OCI-LY7 (cell line): ENCODE data around the gene MPHOSPH8. TPM values are rescaled to one million over a fixed set of nuclear protein-coding genes. Genes with fewer than 3 reads are reported as not detected.

Experiments used
- BruUV-seq: library from RNA; stranded (reverse); fragments of 400-500 nt; replicated peaks from 2 replicates; lab custom pipeline; 2021; lab: Mats Ljungman, UMichigan
- CTCF ChIA-PET: fragments of 300-600 bp; sonication (Branson Sonifier 250); formaldehyde crosslinking; loops from one replicate; lab custom pipeline; 2022; ENCODE audit warnings: antibody characterized with exemption; ENCODE audit not compliant: unreplicated experiment; lab: Charles Lee
- POLR2A ChIA-PET: fragments of 300-600 bp; sonication (Branson Sonifier 250); formaldehyde crosslinking; loops from one replicate; lab custom pipeline; 2022; ENCODE audit warnings: antibody characterized with exemption; lab: Charles Lee
- DNase-seq: peaks from one replicate; pipeline ENCODE4 v3.0.0-alpha.2; 2015; ENCODE audit warnings: low spot score
- H2AFZ ChIP-seq: fragments of 200-600 bp; sonication (generic), shearing (Covaris generic); 2 replicates; pipeline ENCODE4 v1.6.1; 2014; ENCODE audit warnings: mild to moderate bottlenecking, antibody characterized with exemption, low read length, moderate library complexity
- H3K27ac ChIP-seq: fragments of 200-600 bp; sonication (generic); 2 replicates; pipeline ENCODE4 v1.5.1; 2014; ENCODE audit warnings: mixed run types, low read depth, mild to moderate bottlenecking, moderate library complexity, low read length, inconsistent platforms; ENCODE audit not compliant: poor library complexity, severe bottlenecking
- H3K36me3 ChIP-seq: fragments of 200-600 bp; sonication (generic); 2 replicates; pipeline ENCODE4 v1.6.1; 2014; ENCODE audit warnings: mild to moderate bottlenecking, antibody characterized with exemption, low read length, moderate library complexity, mixed read lengths; ENCODE audit not compliant: insufficient read depth
- H3K4me1 ChIP-seq: fragments of 200-600 bp; sonication (generic); 2 replicates; pipeline ENCODE4 v1.5.1; 2014; ENCODE audit warnings: mild to moderate bottlenecking, low read length; ENCODE audit not compliant: insufficient read depth, poor library complexity, severe bottlenecking
- H3K4me2 ChIP-seq: fragments of 200-600 bp; sonication (generic); 2 replicates; pipeline ENCODE4 v1.6.1; 2014; ENCODE audit warnings: mild to moderate bottlenecking, low read length
- H3K4me3 ChIP-seq: fragments of 200-600 bp; sonication (generic); 2 replicates; pipeline ENCODE4 v1.5.1; 2014; ENCODE audit warnings: mild to moderate bottlenecking, low read depth, low read length; ENCODE audit not compliant: poor library complexity, severe bottlenecking
- H3K79me2 ChIP-seq: fragments of 200-600 bp; sonication (generic); 2 replicates; pipeline ENCODE4 v1.6.1; 2016; ENCODE audit warnings: low read depth, mild to moderate bottlenecking, low read length, moderate library complexity, mixed read lengths; ENCODE audit not compliant: insufficient read depth
- H3K9me2 ChIP-seq: fragments of 200-600 bp; sonication (generic); 2 replicates; pipeline ENCODE4 v1.6.1; 2016; ENCODE audit warnings: mild to moderate bottlenecking, low read length, mixed read lengths; ENCODE audit not compliant: insufficient read depth
- H3K9me3 ChIP-seq: fragments of 200-600 bp; sonication (generic); 2 replicates; pipeline ENCODE4 v1.6.1; 2014; ENCODE audit warnings: mild to moderate bottlenecking, mixed run types, low read length, mixed read lengths
- H4K20me1 ChIP-seq: fragments of 200-600 bp; sonication (generic); 2 replicates; pipeline ENCODE4 v1.6.1; 2014; ENCODE audit warnings: mild to moderate bottlenecking, antibody characterized with exemption, low read length, moderate library complexity, mixed read lengths; ENCODE audit not compliant: insufficient read depth
- EZH2phosphoT487 ChIP-seq: fragments of 200-600 bp; sonication (generic); IDR thresholded peaks from 2 replicates; pipeline ENCODE4 v1.6.1; 2018; ENCODE audit warnings: low read depth, borderline replicate concordance, mild to moderate bottlenecking, mixed run types, antibody characterized with exemption, low read length, moderate library complexity, mixed read lengths
- intact Hi-C: fragments of 100-400 bp; cut with micrococcal nuclease; formaldehyde crosslinking; loops from one replicate; pipeline ENCODE4 v1.10.0; 2022; ENCODE audit not compliant: unreplicated experiment
- total RNA-seq, 2 experiments: library from RNA; depleted of rRNA in 1 of 2; stranded (reverse); fragments of >200 nt in 1 of 2; shearing (Covaris generic) in 1 of 2; gene quantifications; 2 replicates each; pipeline ENCODE4 v1.2.3, GENCODE V29; 2014 to 2022
- TF ChIP-seq, protein P1 (sequence below): fragments of 200-600 bp; sonication (generic); conservative IDR thresholded peaks from 2 replicates; pipeline ENCODE4 v1.5.1; 2014; ENCODE audit warnings: mild to moderate bottlenecking, antibody characterized with exemption, low read length, moderate library complexity, mixed read lengths

The MPHOSPH8 gene
- total RNA-seq, 2 experiments from 2014 or later: 12.8 to 31.1 TPM

DNA sequence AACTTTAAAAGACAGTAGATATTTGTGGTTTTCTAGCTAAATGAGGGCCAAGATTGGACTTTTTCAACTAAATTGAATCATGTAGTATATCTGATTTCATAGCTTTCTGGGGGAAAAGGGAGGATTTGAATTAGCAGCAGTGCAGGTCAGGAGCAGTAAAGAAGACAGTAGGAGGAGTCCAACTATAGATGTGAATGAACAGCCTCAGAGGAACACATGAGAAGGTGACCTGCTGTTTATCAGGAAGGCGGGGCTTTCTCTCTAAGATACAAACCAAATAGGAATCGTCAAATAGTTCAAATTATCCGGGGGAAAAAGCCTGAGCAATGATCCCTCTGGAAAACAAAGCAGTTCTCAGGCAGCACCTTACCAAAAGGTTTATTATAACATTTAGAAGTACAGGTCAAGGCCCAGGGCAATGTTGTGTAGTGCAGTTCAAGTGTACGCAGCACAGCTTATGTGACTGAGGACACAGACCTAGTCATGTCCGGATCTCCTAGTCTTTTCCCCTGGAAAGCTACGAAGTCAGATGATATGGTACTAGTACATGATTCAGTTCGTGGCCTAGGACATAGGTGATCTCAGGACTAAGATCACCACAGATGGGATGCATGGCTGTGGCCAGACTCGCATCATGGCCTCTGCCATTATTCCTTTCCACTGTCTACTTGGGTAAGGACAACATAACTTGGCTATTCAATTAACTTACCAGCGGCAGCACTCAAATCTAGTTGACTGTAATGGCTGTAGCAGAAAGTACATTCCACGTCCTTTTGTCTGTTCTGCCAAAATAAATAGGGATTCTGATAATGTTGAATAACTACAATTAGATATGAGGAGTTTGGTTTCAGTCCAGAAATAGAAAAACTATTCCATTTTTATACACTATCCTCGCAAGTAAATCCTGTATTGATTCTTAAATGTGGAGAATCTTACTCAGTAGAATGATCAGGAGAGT lies 40.3 kb downstream of the MPHOSPH8 start:
- Histone ChIP-seq H3K27ac (no peak overlapping the region), H4K20me1 (0 out of 2 replicates have a peak, but pooled peaks cover 8% of the 10 kb centered on the region), H2AFZ (no peak overlapping the region), H3K4me3 (no peak overlapping the region), H3K9me3 (no peaks in the 10 kb centered on the region), H3K4me1 (no peaks in the 10 kb centered on the region), H3K9me2 (no peaks in the 10 kb centered on the region), H3K36me3 (peaks cover 89% of the 10 kb centered on the region), H3K79me2 (no peaks in the 10 kb centered on the region), H3K4me2 (no peak overlapping the region)
- no peak for DNase-seq
- ChIA-PET POLR2A (interaction anchor here (0.5 to 0.7 kb wide), 2 partner anchors 49 to 119 kb away, joined by 3 to 4 read pairs; no protein-coding TSS in a partner anchor), CTCF (no interaction called here)
- TF ChIP-seq, protein P1, sequence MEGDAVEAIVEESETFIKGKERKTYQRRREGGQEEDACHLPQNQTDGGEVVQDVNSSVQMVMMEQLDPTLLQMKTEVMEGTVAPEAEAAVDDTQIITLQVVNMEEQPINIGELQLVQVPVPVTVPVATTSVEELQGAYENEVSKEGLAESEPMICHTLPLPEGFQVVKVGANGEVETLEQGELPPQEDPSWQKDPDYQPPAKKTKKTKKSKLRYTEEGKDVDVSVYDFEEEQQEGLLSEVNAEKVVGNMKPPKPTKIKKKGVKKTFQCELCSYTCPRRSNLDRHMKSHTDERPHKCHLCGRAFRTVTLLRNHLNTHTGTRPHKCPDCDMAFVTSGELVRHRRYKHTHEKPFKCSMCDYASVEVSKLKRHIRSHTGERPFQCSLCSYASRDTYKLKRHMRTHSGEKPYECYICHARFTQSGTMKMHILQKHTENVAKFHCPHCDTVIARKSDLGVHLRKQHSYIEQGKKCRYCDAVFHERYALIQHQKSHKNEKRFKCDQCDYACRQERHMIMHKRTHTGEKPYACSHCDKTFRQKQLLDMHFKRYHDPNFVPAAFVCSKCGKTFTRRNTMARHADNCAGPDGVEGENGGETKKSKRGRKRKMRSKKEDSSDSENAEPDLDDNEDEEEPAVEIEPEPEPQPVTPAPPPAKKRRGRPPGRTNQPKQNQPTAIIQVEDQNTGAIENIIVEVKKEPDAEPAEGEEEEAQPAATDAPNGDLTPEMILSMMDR: no peak
- TF ChIP-seq EZH2phosphoT487: no peak
- intact Hi-C loops: no loop called here
- BruUV-seq: no TSS peak

DNA sequence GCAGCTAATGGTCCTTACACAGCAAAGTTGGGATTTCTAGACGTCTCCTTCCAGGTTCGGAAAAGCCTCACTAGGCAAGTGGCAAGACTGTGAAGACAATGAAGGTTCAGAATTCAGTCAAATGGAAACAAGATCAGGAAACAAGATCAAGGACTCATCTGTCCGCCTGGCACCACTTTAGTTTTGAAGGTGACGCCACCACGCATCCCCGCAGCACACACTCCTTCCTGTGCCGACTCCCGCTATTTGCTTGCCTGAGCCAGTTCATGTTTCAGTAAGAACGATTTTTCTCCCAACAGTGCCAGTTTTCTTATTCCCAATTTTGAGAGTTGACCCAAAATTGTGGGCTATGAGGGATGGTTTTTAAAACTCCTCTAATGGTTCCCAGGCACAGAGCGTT lies 41.4 kb downstream of the MPHOSPH8 start:
- Histone ChIP-seq H3K4me2 (no peak overlapping the region), H4K20me1 (0 out of 2 replicates have a peak, but pooled peaks cover 8% of the 10 kb centered on the region), H3K9me2 (no peaks in the 10 kb centered on the region), H3K9me3 (no peaks in the 10 kb centered on the region), H3K79me2 (no peaks in the 10 kb centered on the region), H3K4me3 (no peak overlapping the region), H3K27ac (no peak overlapping the region), H3K36me3 (peaks cover 86% of the 10 kb centered on the region), H2AFZ (no peak overlapping the region), H3K4me1 (no peaks in the 10 kb centered on the region)
- no TSS peak for BruUV-seq
- intact Hi-C loops: no loop called here
- no peak for DNase-seq
- CTCF ChIA-PET: no interaction called here
- no peak for TF ChIP-seq EZH2phosphoT487
- TF ChIP-seq, protein P1: no peak
- POLR2A ChIA-PET: no interaction called here

DNA sequence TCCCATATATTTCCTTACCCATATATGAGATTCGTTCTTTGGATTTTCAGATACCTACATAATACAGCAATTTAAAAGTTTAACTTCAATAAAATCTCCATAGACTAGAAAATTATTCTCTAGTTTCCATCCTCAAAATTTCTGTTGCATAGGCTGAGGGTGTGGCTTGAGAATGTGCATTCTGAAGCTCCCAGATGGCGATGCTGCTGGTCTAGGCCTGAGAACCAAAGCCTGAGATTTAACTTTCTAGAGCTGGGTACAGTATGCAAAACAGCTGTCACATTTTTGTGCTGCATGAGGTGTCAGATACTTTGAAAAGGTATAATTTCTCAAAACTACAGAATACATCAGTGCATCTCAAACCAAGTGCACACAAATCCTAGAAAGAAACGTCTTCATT lies 42.7 kb downstream of the MPHOSPH8 start:
- no peaks in the 10 kb centered on the region for H3K79me2 ChIP-seq
- H3K4me3 ChIP-seq: no peak overlapping the region
- no peak overlapping the region for H3K4me2 ChIP-seq
- H3K36me3 ChIP-seq: peaks cover 74% of the 10 kb centered on the region
- H3K27ac ChIP-seq: no peak overlapping the region
- H3K4me1 ChIP-seq: no peaks in the 10 kb centered on the region
- no TSS peak for BruUV-seq
- intact Hi-C loops: no loop called here
- H2AFZ ChIP-seq: no peak overlapping the region
- no peaks in the 10 kb centered on the region for H3K9me2 ChIP-seq
- no peak for DNase-seq
- no peaks in the 10 kb centered on the region for H3K9me3 ChIP-seq
- ChIA-PET CTCF (no interaction called here), POLR2A (no interaction called here)
- 0 out of 2 replicates have a peak, but pooled peaks cover 8% of the 10 kb centered on the region for H4K20me1 ChIP-seq
- no peak for TF ChIP-seq EZH2phosphoT487
- TF ChIP-seq, protein P1: no peak
